GM10248 (cell line): ENCODE data around the gene PNPLA6.
"Not testable (repeated sequence)": the region's sequence is repeated elsewhere in the genome, so short reads cannot be mapped to it uniquely, and the experiment has no call there.

Experiments used
- CTCF ChIA-PET: fragments of 300-600 bp; sonication (Branson Sonifier 250); formaldehyde crosslinking; extraction: SDS; loops from one replicate; lab custom pipeline; 2021; ENCODE audit warnings: antibody characterized with exemption; lab: Yijun Ruan, JAX
- POLR2A ChIA-PET: fragments of 350-650 bp; sonication (Branson Sonifier 250); formaldehyde crosslinking; extraction: SDS; loops from one replicate; lab custom pipeline; 2020; ENCODE audit warnings: antibody characterized with exemption; lab: Yijun Ruan, JAX
- DNase-seq: peaks from one replicate; pipeline ENCODE4 v3.0.0; 2012; ENCODE audit errors: extremely low spot score
- TF ChIP-seq, protein P1 (sequence below): IDR thresholded peaks from 2 replicates; pipeline ENCODE4 v1.5.1; 2012; ENCODE audit warnings: mild to moderate bottlenecking, low read depth; ENCODE audit errors: extremely low read depth, missing control alignments, control extremely low read depth

Gene PNPLA6

DNA sequence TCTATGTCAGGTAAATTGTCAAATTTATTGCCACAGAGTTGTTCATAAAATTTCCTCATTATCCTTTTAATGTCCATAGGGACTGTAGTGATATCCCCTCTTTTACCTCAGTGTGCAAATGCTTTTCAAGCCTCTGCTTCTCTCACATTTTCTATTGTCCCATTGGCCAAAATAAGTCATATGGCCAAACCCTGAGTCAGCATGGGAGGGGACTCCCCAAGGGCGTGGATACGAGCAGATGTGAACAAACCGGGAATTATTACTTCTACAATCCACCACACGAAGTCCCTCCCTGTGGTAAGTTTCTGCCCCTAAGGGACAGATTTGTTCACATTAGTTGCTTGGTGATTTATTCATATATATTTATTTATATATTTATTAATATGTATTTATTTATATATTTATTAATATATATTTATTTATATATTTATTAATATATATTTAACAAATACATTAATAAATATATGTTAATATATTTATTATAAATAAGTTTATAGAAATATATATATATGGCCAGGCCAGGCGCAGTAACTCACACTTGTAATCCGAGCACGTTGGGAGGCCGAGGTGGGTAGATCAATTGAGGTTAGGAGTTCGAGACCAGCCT is 40.0 kb downstream of the PNPLA6 start:
- CTCF ChIA-PET: no interaction called here
- POLR2A ChIA-PET: no interaction called here
- DNase-seq: peak; percentile 15
- TF ChIP-seq, protein P1, sequence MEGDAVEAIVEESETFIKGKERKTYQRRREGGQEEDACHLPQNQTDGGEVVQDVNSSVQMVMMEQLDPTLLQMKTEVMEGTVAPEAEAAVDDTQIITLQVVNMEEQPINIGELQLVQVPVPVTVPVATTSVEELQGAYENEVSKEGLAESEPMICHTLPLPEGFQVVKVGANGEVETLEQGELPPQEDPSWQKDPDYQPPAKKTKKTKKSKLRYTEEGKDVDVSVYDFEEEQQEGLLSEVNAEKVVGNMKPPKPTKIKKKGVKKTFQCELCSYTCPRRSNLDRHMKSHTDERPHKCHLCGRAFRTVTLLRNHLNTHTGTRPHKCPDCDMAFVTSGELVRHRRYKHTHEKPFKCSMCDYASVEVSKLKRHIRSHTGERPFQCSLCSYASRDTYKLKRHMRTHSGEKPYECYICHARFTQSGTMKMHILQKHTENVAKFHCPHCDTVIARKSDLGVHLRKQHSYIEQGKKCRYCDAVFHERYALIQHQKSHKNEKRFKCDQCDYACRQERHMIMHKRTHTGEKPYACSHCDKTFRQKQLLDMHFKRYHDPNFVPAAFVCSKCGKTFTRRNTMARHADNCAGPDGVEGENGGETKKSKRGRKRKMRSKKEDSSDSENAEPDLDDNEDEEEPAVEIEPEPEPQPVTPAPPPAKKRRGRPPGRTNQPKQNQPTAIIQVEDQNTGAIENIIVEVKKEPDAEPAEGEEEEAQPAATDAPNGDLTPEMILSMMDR: no peak

DNA sequence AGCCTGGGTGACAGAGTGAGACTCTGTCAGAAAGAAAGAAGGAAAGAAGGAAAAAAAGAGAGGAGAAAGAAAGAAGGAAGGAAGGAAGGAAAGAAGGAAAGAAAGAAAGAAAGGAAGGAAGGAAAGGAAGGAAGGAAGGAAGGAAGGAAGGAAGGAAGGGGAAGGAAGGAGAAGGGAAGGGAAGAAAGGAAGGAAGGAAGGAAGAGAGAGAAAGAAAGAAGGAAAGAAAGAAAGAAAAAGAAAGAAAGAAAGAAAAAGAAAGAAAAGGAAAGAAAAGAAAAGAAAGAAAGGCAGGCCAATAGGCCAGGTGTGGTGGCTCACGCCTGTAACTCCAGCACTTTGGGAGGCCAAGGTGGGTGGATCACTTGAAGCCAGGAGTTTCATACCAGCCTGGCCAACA is 41.9 kb downstream of the PNPLA6 start:
- POLR2A ChIA-PET: interaction anchor here (0.7 kb wide), 1 partner anchor 395 kb away, joined by 3 read pairs; no protein-coding TSS in a partner anchor
- not testable (repeated sequence) for DNase-seq
- CTCF ChIA-PET: interaction anchor here (4.3 kb wide), 1 partner anchor 9 kb away, joined by 29 read pairs; no protein-coding TSS in a partner anchor

DNA sequence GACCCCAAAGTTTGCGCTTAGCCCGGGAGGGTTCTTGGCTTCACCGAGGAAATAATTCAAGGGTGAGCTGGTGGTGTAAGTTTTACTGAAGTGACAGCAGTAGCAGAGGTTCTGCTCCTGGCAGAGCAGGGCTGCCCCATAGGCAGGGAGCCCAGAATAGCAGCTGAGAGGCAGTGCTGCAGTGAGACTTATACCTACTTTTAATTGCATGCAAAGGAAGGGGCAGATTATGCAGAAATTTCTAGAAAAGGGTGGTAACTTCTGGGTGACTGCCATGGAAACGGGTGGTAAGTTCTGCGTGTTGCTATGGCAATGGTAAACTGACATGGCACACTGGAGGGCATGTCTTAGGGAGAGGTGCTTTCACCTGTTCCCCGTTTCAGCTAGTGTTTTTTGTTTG is 42.6 kb downstream of the PNPLA6 start:
- POLR2A ChIA-PET: no interaction called here
- DNase-seq: no peak
- CTCF ChIA-PET: interaction anchor here (4.3 kb wide), 1 partner anchor 10 kb away, joined by 29 read pairs; no protein-coding TSS in a partner anchor
- TF ChIP-seq, protein P1: no peak

DNA sequence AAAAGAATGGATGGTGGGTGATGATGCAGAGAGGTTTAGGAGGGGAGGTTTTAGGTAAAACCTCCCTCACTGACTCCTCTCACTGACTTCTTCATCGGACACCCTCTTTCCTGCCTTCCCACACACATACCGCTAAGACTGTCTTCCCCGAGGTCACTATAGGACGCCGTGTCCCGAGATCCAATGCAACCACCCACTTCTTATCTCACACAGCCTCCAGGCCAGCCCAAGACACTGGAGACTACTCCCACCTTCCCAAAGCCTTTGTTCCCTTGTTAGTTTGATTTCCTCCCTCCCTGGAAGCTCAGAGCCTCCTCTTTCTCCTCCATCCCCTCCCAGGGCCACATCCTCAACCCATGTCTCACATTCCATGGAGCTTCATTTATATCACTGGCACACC is 43.7 kb downstream of the PNPLA6 start:
- ChIA-PET CTCF (interaction anchor here (4.3 kb wide), 1 partner anchor 11 kb away, joined by 29 read pairs; no protein-coding TSS in a partner anchor), POLR2A (no interaction called here)
- no peak for DNase-seq
- TF ChIP-seq, protein P1: no peak

DNA sequence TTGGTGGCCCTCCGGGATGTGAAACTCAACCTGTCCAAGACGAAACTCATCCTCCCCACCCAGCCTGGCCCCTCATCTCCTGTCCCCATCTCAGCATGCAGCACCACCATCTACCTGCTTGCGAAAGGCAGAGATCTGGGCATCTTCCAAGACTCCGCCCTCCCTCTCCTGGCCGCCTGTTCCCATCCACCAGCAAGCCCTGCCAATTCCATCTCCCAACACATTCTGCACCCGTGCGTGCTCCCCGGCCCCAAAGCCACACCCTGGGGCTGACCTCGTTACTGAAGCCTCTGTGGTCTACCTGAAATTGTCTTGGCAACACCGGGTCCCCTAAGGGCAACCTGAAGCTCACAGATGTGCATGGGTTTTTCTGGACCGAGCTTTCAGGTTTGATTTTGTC is 46.9 kb downstream of the PNPLA6 start:
- ChIA-PET POLR2A (interaction anchor here (1.2 kb wide), 1 partner anchor 13 kb away, joined by 4 read pairs; no protein-coding TSS in a partner anchor), CTCF (interaction anchor here (3.2 kb wide), 1 partner anchor 14 kb away, joined by 14 read pairs; no protein-coding TSS in a partner anchor)
- TF ChIP-seq, protein P1: no peak
- no peak for DNase-seq

DNA sequence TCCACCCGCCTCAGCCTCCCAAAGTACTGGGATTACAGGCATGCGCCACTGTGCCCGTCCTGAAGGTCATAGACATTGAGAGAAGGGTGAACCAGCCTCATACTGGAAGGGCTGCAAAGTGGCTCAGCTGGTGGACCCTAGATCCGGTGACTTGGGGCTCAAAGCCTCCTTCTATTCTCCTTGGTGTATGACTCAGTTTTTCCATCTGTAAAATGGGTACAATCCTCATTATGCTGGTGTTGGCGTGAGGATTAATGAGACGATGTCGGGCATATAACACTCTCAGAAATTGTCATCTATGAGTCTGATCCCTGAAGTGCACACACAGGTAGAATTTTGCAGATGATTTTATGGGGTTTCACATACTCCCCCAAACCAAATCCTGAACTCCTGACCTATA is 54.3 kb downstream of the PNPLA6 start:
- ChIA-PET POLR2A (no interaction called here), CTCF (interaction anchor here (1.4 to 2.3 kb wide), 1 partner anchor 21 kb away, joined by 4 to 13 read pairs; no protein-coding TSS in a partner anchor)
- TF ChIP-seq, protein P1: no peak
- DNase-seq: no peak

DNA sequence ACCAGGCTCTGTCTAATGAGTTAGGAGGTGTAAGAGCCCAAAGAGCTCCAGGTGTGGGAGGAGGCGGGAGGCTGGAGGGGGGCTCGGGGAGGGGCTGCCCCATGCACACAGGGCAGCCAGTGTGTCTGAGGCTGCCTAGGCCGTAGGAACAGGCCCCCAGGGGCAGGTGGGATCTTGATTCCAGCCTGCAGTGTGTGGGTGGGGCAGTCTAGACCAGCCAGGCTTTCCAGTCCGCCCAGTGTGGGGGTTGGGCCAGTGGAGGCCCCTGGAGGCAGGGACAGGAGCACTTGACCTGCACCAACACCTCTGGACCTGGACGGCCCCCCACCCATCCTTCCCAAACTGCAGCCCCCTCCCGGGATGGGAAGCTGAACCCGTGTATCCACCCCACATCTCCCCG is 54.7 kb downstream of the PNPLA6 start:
- CTCF ChIA-PET: interaction anchor here (2.3 kb wide), 1 partner anchor 22 kb away, joined by 13 read pairs; no protein-coding TSS in a partner anchor
- TF ChIP-seq, protein P1: no peak
- DNase-seq: no peak
- POLR2A ChIA-PET: no interaction called here
